Peyer's patch (tissue), 4 donors: ENCODE data around the gene POU2AF1.

ENCODE experiments used
- CTCF ChIP-seq, 6 experiments: fragments of 450-650 bp in 4 of 6; fragments of 200-600 bp in 2 of 6; sonication (generic) in 1 of 6; IDR thresholded peaks; one replicate each; pipeline ENCODE4 v1.5.1; 2017 to 2019; ENCODE audit warnings: antibody characterized with exemption in 6 of 6, mild to moderate bottlenecking in 3 of 6, moderate library complexity in 1 of 6
- POLR2A ChIP-seq, 2 donors: fragments of 450-650 bp; IDR thresholded peaks; one replicate each; pipeline ENCODE4 v1.5.1; 2017; ENCODE audit warnings: antibody characterized with exemption in 2 of 2, mild to moderate bottlenecking in 2 of 2, moderate library complexity in 2 of 2

GRCh38 chr11:111329306-111330204 is 49.5 kb downstream of the POU2AF1 start:
- TF ChIP-seq CTCF (IDR thresholded peaks at IDR 0.05) (no peak), POLR2A (IDR thresholded peaks at IDR 0.05) (no peak)
